GM12878 (cell line): Measurements from ENCODE around the gene EFCAB3. TPM values are rescaled to one million over a fixed set of nuclear protein-coding genes. Genes with fewer than 3 reads are reported as not detected.

Experiments
- ATAC-seq: fragments of 200-7000 bp; cut with Tn5 transposase; 3 replicates; pipeline ENCODE4 v1.9.1; 2020; ENCODE audit warnings: mild to moderate bottlenecking, moderate library complexity
- Bru-seq: library from RNA; stranded (reverse); fragments of 400-500 nt; gene quantifications from one replicate; lab custom pipeline; 2021; lab: Mats Ljungman, UMichigan
- BruChase-seq, 2 experiments: library from RNA; stranded (reverse); fragments of 400-500 nt; gene quantifications; one replicate each; lab custom pipeline; 2021; lab: Mats Ljungman, UMichigan
- BruUV-seq: library from RNA; stranded (reverse); fragments of 400-500 nt; replicated peaks from 2 replicates; lab custom pipeline; 2021; lab: Mats Ljungman, UMichigan
- CTCF ChIA-PET: fragments of 300-600 bp; sonication (Branson Sonifier 250); formaldehyde crosslinking; extraction: SDS; loops from one replicate; lab custom pipeline; 2021; ENCODE audit warnings: inconsistent platforms; lab: Yijun Ruan, JAX
- POLR2A ChIA-PET: fragments of 350-600 bp; formaldehyde crosslinking; extraction: SDS; loops from one replicate; lab custom pipeline; 2021; ENCODE audit warnings: inconsistent platforms; lab: Charles Lee
- RAD21 ChIA-PET: fragments of 300-600 bp; sonication (Branson Sonifier 250); formaldehyde crosslinking; loops from one replicate; lab custom pipeline; 2023; ENCODE audit warnings: antibody characterized with exemption; ENCODE audit not compliant: unreplicated experiment; lab: Charles Lee
- SMC1A ChIA-PET: fragments of 300-600 bp; sonication (Branson Sonifier 250); formaldehyde crosslinking; loops from one replicate; lab custom pipeline; 2023; ENCODE audit not compliant: unreplicated experiment, uncharacterized antibody; lab: Charles Lee
- DNase-seq: peaks from one replicate; pipeline ENCODE4 v3.0.0-alpha.2; 2011; ENCODE audit warnings: low read depth, low spot score
- FAIRE-seq: peaks from 3 replicates; lab custom pipeline; 2011; peaks lifted over from hg19 to GRCh38; lab: Jason Lieb, UNC
- H2AFZ ChIP-seq: 2 replicates; pipeline ENCODE4 v1.6.0; 2011; ENCODE audit warnings: low read depth, low read length, control low read depth; ENCODE audit not compliant: control insufficient read depth
- H3K27ac ChIP-seq: 2 replicates; pipeline ENCODE4 v1.5.1; 2011; ENCODE audit warnings: control low read depth; ENCODE audit not compliant: control insufficient read depth, insufficient read depth
- H3K27me3 ChIP-seq, 2 experiments: replicated peaks in 1 of 2; 2 replicates each; pipeline versions ENCODE4 v1.6.0 to v1.6.1; 2011; ENCODE audit warnings: low read length in 1 of 2; ENCODE audit not compliant: control insufficient read depth in 2 of 2, insufficient read depth in 2 of 2
- H3K36me3 ChIP-seq, 2 experiments: 2 replicates each; pipeline ENCODE4 v1.5.1; 2011; ENCODE audit warnings: low read length in 1 of 2; ENCODE audit not compliant: control insufficient read depth in 2 of 2, insufficient read depth in 2 of 2
- H3K4me1 ChIP-seq: 2 replicates; pipeline ENCODE4 v1.6.1; 2011; ENCODE audit warnings: mild to moderate bottlenecking, low read length, moderate library complexity, mixed read lengths; ENCODE audit not compliant: control insufficient read depth, insufficient read depth
- H3K4me2 ChIP-seq: 2 replicates; pipeline ENCODE4 v1.6.0; 2011; ENCODE audit warnings: control low read depth; ENCODE audit not compliant: control insufficient read depth, insufficient read depth
- H3K4me3 ChIP-seq: fragments of 200-600 bp; sonication (generic); 2 replicates; pipeline ENCODE4 v1.5.1; 2016
- H3K79me2 ChIP-seq: 2 replicates; pipeline ENCODE4 v1.6.0; 2011; ENCODE audit warnings: low read length; ENCODE audit not compliant: control insufficient read depth, insufficient read depth
- H3K9ac ChIP-seq: 2 replicates; pipeline ENCODE4 v1.8.0; 2011; ENCODE audit warnings: low read length, control low read depth, mixed read lengths; ENCODE audit not compliant: control insufficient read depth, insufficient read depth
- H3K9me3 ChIP-seq: replicated peaks from 3 replicates; pipeline ENCODE4 v1.5.1; 2011; ENCODE audit warnings: mild to moderate bottlenecking, low read length; ENCODE audit not compliant: control insufficient read depth, insufficient read depth
- H4K20me1 ChIP-seq: 2 replicates; pipeline ENCODE4 v1.6.0; 2011; ENCODE audit not compliant: control insufficient read depth, insufficient read depth
- BCL11A ChIP-seq: IDR thresholded peaks from 2 replicates; pipeline ENCODE4 v1.6.1; 2011; ENCODE audit warnings: low read depth, low read length
- BRCA1 ChIP-seq: IDR thresholded peaks from 2 replicates; pipeline ENCODE4 v1.6.1; 2011; ENCODE audit warnings: low read depth, low read length, improper control_type of control experiment
- LARP7 ChIP-seq: fragments of 450-650 bp; IDR thresholded peaks from 2 replicates; pipeline ENCODE4 v1.6.1; 2017; ENCODE audit warnings: mild to moderate bottlenecking
- MEF2B ChIP-seq: fragments of 450-650 bp; IDR thresholded peaks from 2 replicates; pipeline ENCODE4 v1.6.1; 2018; ENCODE audit warnings: mild to moderate bottlenecking, moderate library complexity; ENCODE audit not compliant: partially characterized antibody, poor library complexity, severe bottlenecking
- SPI1 ChIP-seq: IDR thresholded peaks from 2 replicates; pipeline ENCODE4 v1.6.1; 2011; ENCODE audit warnings: low read depth, mild to moderate bottlenecking, low read length, moderate library complexity, borderline replicate concordance; ENCODE audit not compliant: insufficient read depth
- TBL1XR1 ChIP-seq: IDR thresholded peaks from 2 replicates; pipeline ENCODE4 v1.6.1; 2012; ENCODE audit warnings: low read depth, low read length, improper control_type of control experiment
- TCF3 ChIP-seq: IDR thresholded peaks from 2 replicates; pipeline ENCODE4 v1.6.1; 2012; ENCODE audit warnings: low read depth, mild to moderate bottlenecking, low read length, borderline replicate concordance; ENCODE audit not compliant: insufficient read depth
- ZNF207 ChIP-seq: fragments of 450-650 bp; IDR thresholded peaks from 2 replicates; pipeline ENCODE4 v1.6.1; 2014; ENCODE audit warnings: antibody characterized with exemption, mild to moderate bottlenecking, borderline replicate concordance
- ZSCAN29 ChIP-seq: fragments of 450-650 bp; IDR thresholded peaks from 2 replicates; pipeline ENCODE4 v1.6.1; 2017; ENCODE audit warnings: mild to moderate bottlenecking, moderate library complexity
- WGBS: methylation state at CpG from one replicate; pipeline ENCODE4 v1.1.6; 2016; ENCODE audit warnings: low lambda C conversion rate; ENCODE audit not compliant: insufficient replicate concordance, insufficient coverage; ENCODE audit errors: missing lambda C conversion rate; 5-methylcytosine and 5-hydroxymethylcytosine counted together
- in situ Hi-C: fragments of 300-500 bp; cut with MboI; formaldehyde crosslinking; loops from 9 replicates; pipeline ENCODE4 v1.14.3; 2018; ENCODE audit warnings: mixed read lengths
- intact Hi-C: fragments of 100-400 bp; cut with micrococcal nuclease; formaldehyde crosslinking; loops from one replicate; pipeline ENCODE4 v1.14.2; 2022; ENCODE audit not compliant: unreplicated experiment
- long read RNA-seq, 2 experiments: library from polyadenylated mRNA; unstranded; transcript quantifications; one replicate each; pipeline ENCODE4 v2.0.0, GENCODE V29; 2019 to 2020
- polyA minus RNA-seq, 3 experiments: library from RNA; depleted of rRNA, polyadenylated mRNA; stranded (reverse); fragments of >200 nt; gene quantifications; 2 replicates each; pipeline ENCODE4 v1.2.3, GENCODE V29; 2011
- polyA plus RNA-seq, 11 experiments: library from polyadenylated mRNA; depleted of rRNA in 4 of 11; unstranded in 6 of 11; stranded (reverse) in 5 of 11; fragments of >200 nt; fragmentation: Nextera tagmentation in 4 of 11; fragmentation: Illumina TruSeq in 1 of 11; extraction: Ambion mirVana in 4 of 11; extraction: Trizol in 1 of 11; gene quantifications; 1 replicate in 1 of 11; 2 replicates in 10 of 11; pipeline versions ENCODE4 v1.2.1 to v1.2.3, GENCODE V29; 2011 to 2016; ENCODE audit warnings: inconsistent platforms in 2 of 11, missing spikeins in 2 of 11, low read depth in 1 of 11
- total RNA-seq, 4 experiments: library from RNA; depleted of rRNA in 3 of 4; stranded (reverse); fragments of >200 nt in 3 of 4; fragmentation: Illumina TruSeq in 1 of 4; extraction: Trizol in 1 of 4; gene quantifications; 2 replicates each; pipeline versions ENCODE4 v1.2.1 to v1.2.3, GENCODE V29; 2013 to 2021

Gene EFCAB3
- not detected in 2 replicates for total RNA-seq (2013; cell fraction: nucleolus; rRNA removed)
- total RNA-seq (2014; rRNA removed) (not detected in 2 replicates), total RNA-seq (2014; rRNA removed; fragmentation: Illumina TruSeq; extraction: Trizol) (not detected in 2 replicates), total RNA-seq (2021) (not detected in 2 replicates), polyA plus RNA-seq (2011; rRNA removed) (0.06 TPM in 1 of 2 replicates, not detected in the other), polyA plus RNA-seq (2014; fragmentation: Illumina TruSeq; extraction: Trizol) (not detected in 2 replicates), polyA plus RNA-seq (2014; fragmentation: Nextera tagmentation; extraction: Ambion mirVana) (not detected), polyA plus RNA-seq (2014; rRNA removed) (not detected in 2 replicates), polyA plus RNA-seq (2016; fragmentation: Nextera tagmentation; extraction: Ambion mirVana) (not detected), polyA minus RNA-seq (2011; rRNA and poly(A)+ RNA removed) (not detected in 2 replicates), Bru-seq, nascent RNA (not detected), BruChase-seq, experiment 1, labeled RNA remaining after a 6-hour chase (not detected), BruChase-seq, experiment 2, labeled RNA remaining after a 2-hour chase (not detected)
- polyA plus RNA-seq (2011; ENCODE audit: low read depth), result not detected
- not detected in 2 replicates for polyA plus RNA-seq (2011; cell fraction: cytosol; rRNA removed)
- not detected in 2 replicates for polyA plus RNA-seq (2011; cell fraction: nucleus; rRNA removed)
- polyA plus RNA-seq (2012), result not detected in 2 replicates
- not detected in 2 replicates for polyA minus RNA-seq (2011; cell fraction: cytosol; rRNA and poly(A)+ RNA removed)
- not detected in 2 replicates for polyA minus RNA-seq (2011; cell fraction: nucleus; rRNA and poly(A)+ RNA removed)
- long read RNA-seq, experiment 1, result 0 reads
- long read RNA-seq, experiment 2, result 0 reads

- Histone ChIP-seq H3K27me3 (0 out of 4 replicates have a peak, but pooled peaks cover 0 to 3% of the 10 kb centered on the region in 2 experiments), H4K20me1 (no peaks in the 10 kb centered on the region), H3K9ac (no peak within 1 kb of the TSS), H3K4me1 (no peaks in the 10 kb centered on the region), H3K4me3 (no peak within 1 kb of the TSS), H3K36me3 (no peaks in the 10 kb centered on the region)
- DNase-seq (no peak), ATAC-seq (no peak)
- BruUV-seq, result no TSS peak
- SMC1A ChIA-PET, result interaction anchor here (1.3 kb wide), 1 partner anchor 13 kb away, joined by 3 read pairs; no protein-coding TSS in a partner anchor
- RAD21 ChIA-PET, result no interaction called here
- WGBS, result 30% methylated on average over 3 of the region's 3 CpGs
- TF ChIP-seq TCF3 (no peak), ZSCAN29 (no peak), LARP7 (no peak), ZNF207 (no peak), BCL11A (no peak), BRCA1 (no peak), TBL1XR1 (no peak), MEF2B (no peak), SPI1 (no peak)
- TF ChIP-seq, all 136 proteins: peak for 0
- CTCF ChIA-PET, result no interaction called here
- in situ Hi-C loops (no loop called here), intact Hi-C loops (no loop called here)
- H3K27ac ChIP-seq, result no peak within 1 kb of the TSS
- no peak within 1 kb of the TSS for H3K4me2 ChIP-seq
- H3K9me3 ChIP-seq, result no peaks in the 10 kb centered on the region
- no peaks in the 10 kb centered on the region for H3K79me2 ChIP-seq
- no peak within 1 kb of the TSS for H2AFZ ChIP-seq
- no peak for FAIRE-seq
- POLR2A ChIA-PET, result no interaction called here
These were observed at the start of gene EFCAB3 for GRCh38 chr17:62380253-62380652. EFCAB3 (plus strand) TSS chr17:62380553; CDS start chr17:62382980, 2,427 bp downstream.
